SK-N-MC (cell line): Measurements from ENCODE around the gene P2RY4.

Experiments
- EZH2 ChIP-seq: fragments of 200-600 bp; sonication (generic); IDR thresholded peaks from one replicate; pipeline ENCODE4 v1.6.1; 2017; ENCODE audit warnings: antibody characterized with exemption
- FOXP2 ChIP-seq: optimal IDR thresholded peaks from 2 replicates; pipeline ENCODE3; 2011; ENCODE audit warnings: mild to moderate bottlenecking, moderate library complexity; ENCODE audit not compliant: insufficient read depth; ENCODE audit errors: extremely low read length, control extremely low read depth
- POLR2AphosphoS5 ChIP-seq: IDR thresholded peaks from 2 replicates; pipeline ENCODE4 v1.6.1; 2012; ENCODE audit warnings: mild to moderate bottlenecking, low read depth, low read length, borderline replicate concordance

- TF ChIP-seq EZH2, result no peak
- no peak for TF ChIP-seq POLR2AphosphoS5
- TF ChIP-seq FOXP2, result no peak
These were observed 28.3 kb downstream of the P2RY4 start for GRCh38 chrX:70231666-70232065.
